IMR-90 (cell line): ENCODE data around the gene KCNMA1. TPM values are rescaled to one million over a fixed set of nuclear protein-coding genes. Genes with fewer than 3 reads are reported as not detected.

Source experiments
- ATAC-seq: fragments of 200-7000 bp; cut with Tn5 transposase; 2 replicates; pipeline ENCODE4 v1.9.1; 2020; ENCODE audit warnings: low read depth, mild to moderate bottlenecking, moderate library complexity
- BruUV-seq: library from RNA; stranded (reverse); fragments of 400-500 nt; replicated peaks from 2 replicates; lab custom pipeline; 2021; lab: Mats Ljungman, UMichigan
- CTCF ChIA-PET: fragments of 300-600 bp; formaldehyde crosslinking; extraction: SDS; loops from one replicate; lab custom pipeline; 2021; ENCODE audit warnings: antibody characterized with exemption; lab: Yijun Ruan, JAX
- POLR2A ChIA-PET: fragments of 300-600 bp; sonication (Branson Sonifier 250); formaldehyde crosslinking; loops from one replicate; lab custom pipeline; 2022; ENCODE audit warnings: antibody characterized with exemption; ENCODE audit not compliant: unreplicated experiment; lab: Charles Lee
- DNase-seq: peaks from one replicate; pipeline ENCODE4 v3.0.0; 2013
- H2AFZ ChIP-seq: replicated peaks from 2 replicates; pipeline ENCODE3; 2013; ENCODE audit warnings: low read length, mild to moderate bottlenecking; ENCODE audit not compliant: poor library complexity
- H2AK5ac ChIP-seq: 2 replicates; pipeline ENCODE4 v1.6.1; 2013; ENCODE audit warnings: low read depth, low read length, inconsistent platforms
- H2AK9ac ChIP-seq: replicated peaks from 2 replicates; pipeline ENCODE3; 2013; ENCODE audit warnings: mild to moderate bottlenecking, low read depth, low read length, moderate library complexity; ENCODE audit not compliant: poor library complexity
- H2BK120ac ChIP-seq: 2 replicates; pipeline ENCODE4 v1.6.1; 2013; ENCODE audit warnings: low read depth, low read length, inconsistent platforms
- H2BK15ac ChIP-seq: 3 replicates; pipeline ENCODE4 v1.6.1; 2013; ENCODE audit warnings: low read depth, low read length, inconsistent platforms
- H2BK20ac ChIP-seq: 2 replicates; pipeline ENCODE4 v1.6.1; 2013; ENCODE audit warnings: low read depth, mild to moderate bottlenecking, inconsistent platforms, low read length, moderate library complexity
- H2BK5ac ChIP-seq: 2 replicates; pipeline ENCODE4 v1.6.1; 2013; ENCODE audit warnings: mild to moderate bottlenecking, low read depth, low read length, inconsistent platforms; ENCODE audit not compliant: poor library complexity, severe bottlenecking
- H3K14ac ChIP-seq: replicated peaks from 2 replicates; pipeline ENCODE4 v1.6.1; 2013; ENCODE audit warnings: low read depth, low read length, inconsistent platforms
- H3K18ac ChIP-seq: 2 replicates; pipeline ENCODE4 v1.6.1; 2013; ENCODE audit warnings: low read depth, low read length, control low read depth
- H3K23ac ChIP-seq: 2 replicates; pipeline ENCODE4 v1.6.1; 2013; ENCODE audit warnings: low read depth, low read length, inconsistent platforms
- H3K27ac ChIP-seq: 2 replicates; pipeline ENCODE4 v1.5.1; 2013; ENCODE audit warnings: mild to moderate bottlenecking, control low read depth, low read length; ENCODE audit not compliant: insufficient read depth
- H3K27me3 ChIP-seq: 2 replicates; pipeline ENCODE4 v1.6.1; 2013; ENCODE audit warnings: low read length; ENCODE audit not compliant: control insufficient read depth, insufficient read depth
- H3K36me3 ChIP-seq: 2 replicates; pipeline ENCODE4 v1.6.1; 2013; ENCODE audit warnings: low read length, mixed read lengths; ENCODE audit not compliant: control insufficient read depth, insufficient read depth
- H3K4ac ChIP-seq: 2 replicates; pipeline ENCODE4 v1.6.1; 2013; ENCODE audit warnings: low read depth, low read length, inconsistent platforms
- H3K4me1 ChIP-seq: 2 replicates; pipeline ENCODE4 v1.6.1; 2013; ENCODE audit warnings: low read length, mixed read lengths; ENCODE audit not compliant: control insufficient read depth, insufficient read depth
- H3K4me2 ChIP-seq: 2 replicates; pipeline ENCODE4 v1.6.1; 2013; ENCODE audit warnings: low read depth, mild to moderate bottlenecking, control low read depth, low read length, moderate library complexity
- H3K4me3 ChIP-seq: 2 replicates; pipeline ENCODE4 v1.5.1; 2013; ENCODE audit warnings: low read depth, mild to moderate bottlenecking, control low read depth, low read length, moderate library complexity; ENCODE audit not compliant: insufficient read depth
- H3K56ac ChIP-seq: 2 replicates; pipeline ENCODE4 v1.6.1; 2013; ENCODE audit warnings: low read length, inconsistent platforms; ENCODE audit not compliant: insufficient read depth; ENCODE audit errors: extremely low read depth
- H3K79me1 ChIP-seq, 2 experiments: 2 replicates each; pipeline ENCODE4 v1.6.1; 2013; ENCODE audit warnings: low read length in 2 of 2, inconsistent platforms in 1 of 2, low read depth in 1 of 2
- H3K9ac ChIP-seq: 2 replicates; pipeline ENCODE4 v1.6.1; 2013; ENCODE audit warnings: low read depth, low read length, control low read depth
- H3K9me1 ChIP-seq: 2 replicates; pipeline ENCODE4 v1.6.1; 2013; ENCODE audit warnings: low read length, inconsistent platforms; ENCODE audit not compliant: insufficient read depth
- H3K9me3 ChIP-seq: 2 replicates; pipeline ENCODE4 v1.6.1; 2013; ENCODE audit warnings: low read length; ENCODE audit not compliant: control insufficient read depth, insufficient read depth
- H4K20me1 ChIP-seq: 2 replicates; pipeline ENCODE4 v1.6.1; 2013; ENCODE audit warnings: low read length, inconsistent platforms; ENCODE audit not compliant: insufficient read depth
- H4K5ac ChIP-seq: 2 replicates; pipeline ENCODE4 v1.6.1; 2013; ENCODE audit warnings: mild to moderate bottlenecking, low read depth, low read length, control low read depth
- H4K8ac ChIP-seq, 2 experiments: 2 replicates each; pipeline ENCODE4 v1.6.1; 2013; ENCODE audit warnings: low read depth in 2 of 2, low read length in 2 of 2, control low read depth in 1 of 2, inconsistent platforms in 1 of 2
- H4K91ac ChIP-seq: 2 replicates; pipeline ENCODE4 v1.6.1; 2013; ENCODE audit warnings: low read depth, low read length, inconsistent platforms; ENCODE audit not compliant: insufficient read depth
- FOS ChIP-seq: fragments of 150-350 bp; IDR thresholded peaks from 2 replicates; pipeline ENCODE4 v1.6.1; 2016; ENCODE audit warnings: low read depth, low read length
- MAFK ChIP-seq: IDR thresholded peaks from 2 replicates; pipeline ENCODE4 v1.6.1; 2012; ENCODE audit warnings: low read depth, low read length, improper control_type of control experiment
- MAZ ChIP-seq: IDR thresholded peaks from 2 replicates; pipeline ENCODE4 v1.6.1; 2012; ENCODE audit warnings: low read depth, mild to moderate bottlenecking, low read length, improper control_type of control experiment, moderate library complexity, borderline replicate concordance
- MXI1 ChIP-seq: IDR thresholded peaks from 2 replicates; pipeline ENCODE4 v1.6.1; 2012; ENCODE audit warnings: low read depth, mild to moderate bottlenecking, low read length, moderate library complexity, borderline replicate concordance
- NFE2L2 ChIP-seq: fragments of 150-350 bp; IDR thresholded peaks from 2 replicates; pipeline ENCODE4 v1.6.1; 2016; ENCODE audit warnings: low read depth, mild to moderate bottlenecking, low read length
- RAD21 ChIP-seq: IDR thresholded peaks from 2 replicates; pipeline ENCODE4 v1.6.1; 2012; ENCODE audit warnings: low read length, improper control_type of control experiment
- RCOR1 ChIP-seq: IDR thresholded peaks from 2 replicates; pipeline ENCODE4 v1.6.1; 2012; ENCODE audit warnings: mild to moderate bottlenecking, low read length, improper control_type of control experiment; ENCODE audit not compliant: insufficient replicate concordance
- WGBS, 2 experiments: methylation state at CpG; one replicate each; pipeline versions ENCODE4 v1.1.5 to v1.1.7; 2013; ENCODE audit warnings: missing lambda C conversion rate in 2 of 2; ENCODE audit not compliant: insufficient read length in 1 of 2; ENCODE audit errors: extremely low coverage in 2 of 2; 5-methylcytosine and 5-hydroxymethylcytosine counted together
- dilution Hi-C: fragments of 300-500 bp; cut with HindIII; formaldehyde crosslinking; loops from one replicate; pipeline ENCODE4 v1.14.3; 2018; ENCODE audit warnings: low sequenced_read_pairs; ENCODE audit not compliant: unreplicated experiment
- in situ Hi-C: fragments of 300-500 bp; cut with MboI; formaldehyde crosslinking; loops from 3 replicates; pipeline ENCODE4 v1.14.3; 2019; ENCODE audit warnings: low sequenced_read_pairs, inconsistent platforms, mixed read lengths
- intact Hi-C: fragments of 100-400 bp; cut with micrococcal nuclease; formaldehyde crosslinking; loops from 2 replicates; pipeline ENCODE4 v1.10.0; 2022
- polyA plus RNA-seq, 3 experiments: library from polyadenylated mRNA; depleted of rRNA; stranded (reverse); fragments of >200 nt; gene quantifications; 2 replicates each; pipeline ENCODE4 v1.2.3, GENCODE V29; 2012; ENCODE audit warnings: low replicate concordance in 1 of 3
- total RNA-seq: library from RNA; depleted of rRNA; stranded (reverse); fragments of >200 nt; gene quantifications from 2 replicates; pipeline ENCODE4 v1.2.3, GENCODE V29; 2012
- TF ChIP-seq, protein P1 (sequence below): conservative IDR thresholded peaks from 2 replicates; pipeline ENCODE4 v1.5.1; 2012; ENCODE audit warnings: mild to moderate bottlenecking, low read depth, low read length, improper control_type of control experiment

The KCNMA1 gene
- total and polyA plus RNA-seq, 2 of the 4 experiments (the other 2 are of a cell fraction), result 25.6 to 29.6 TPM

DNA sequence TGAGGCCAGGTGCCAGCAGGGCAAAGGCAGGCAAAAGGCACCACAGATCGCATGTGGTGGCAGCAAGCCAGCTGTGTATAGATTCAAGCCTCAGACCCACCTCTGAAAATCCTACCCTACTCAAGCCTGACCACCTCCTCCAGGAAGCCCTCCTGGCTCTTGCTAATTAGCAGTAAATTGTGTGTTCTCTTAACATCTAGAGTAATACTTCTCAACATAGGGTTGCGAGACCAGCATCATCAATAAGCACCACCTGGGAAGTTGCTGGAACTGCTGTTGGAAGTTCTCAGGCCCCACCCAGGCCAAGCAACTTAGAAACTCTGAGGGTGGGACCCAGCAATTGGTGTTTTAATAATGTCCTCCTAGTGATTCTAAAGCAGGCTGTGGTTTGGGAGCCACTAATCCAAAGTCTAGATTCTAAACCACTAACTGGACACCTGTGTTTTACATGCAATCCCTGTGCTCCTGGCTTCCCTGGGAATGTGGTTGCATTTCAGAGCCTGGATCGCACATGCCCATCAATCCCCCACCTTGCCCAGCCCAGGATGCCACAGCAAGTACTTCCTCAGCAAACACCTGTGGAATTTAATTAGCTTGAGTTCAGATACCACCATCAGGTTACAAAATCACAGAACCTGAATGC, 46.2 kb downstream of the KCNMA1 start (continued):
- TF ChIP-seq RCOR1, result no peak

DNA sequence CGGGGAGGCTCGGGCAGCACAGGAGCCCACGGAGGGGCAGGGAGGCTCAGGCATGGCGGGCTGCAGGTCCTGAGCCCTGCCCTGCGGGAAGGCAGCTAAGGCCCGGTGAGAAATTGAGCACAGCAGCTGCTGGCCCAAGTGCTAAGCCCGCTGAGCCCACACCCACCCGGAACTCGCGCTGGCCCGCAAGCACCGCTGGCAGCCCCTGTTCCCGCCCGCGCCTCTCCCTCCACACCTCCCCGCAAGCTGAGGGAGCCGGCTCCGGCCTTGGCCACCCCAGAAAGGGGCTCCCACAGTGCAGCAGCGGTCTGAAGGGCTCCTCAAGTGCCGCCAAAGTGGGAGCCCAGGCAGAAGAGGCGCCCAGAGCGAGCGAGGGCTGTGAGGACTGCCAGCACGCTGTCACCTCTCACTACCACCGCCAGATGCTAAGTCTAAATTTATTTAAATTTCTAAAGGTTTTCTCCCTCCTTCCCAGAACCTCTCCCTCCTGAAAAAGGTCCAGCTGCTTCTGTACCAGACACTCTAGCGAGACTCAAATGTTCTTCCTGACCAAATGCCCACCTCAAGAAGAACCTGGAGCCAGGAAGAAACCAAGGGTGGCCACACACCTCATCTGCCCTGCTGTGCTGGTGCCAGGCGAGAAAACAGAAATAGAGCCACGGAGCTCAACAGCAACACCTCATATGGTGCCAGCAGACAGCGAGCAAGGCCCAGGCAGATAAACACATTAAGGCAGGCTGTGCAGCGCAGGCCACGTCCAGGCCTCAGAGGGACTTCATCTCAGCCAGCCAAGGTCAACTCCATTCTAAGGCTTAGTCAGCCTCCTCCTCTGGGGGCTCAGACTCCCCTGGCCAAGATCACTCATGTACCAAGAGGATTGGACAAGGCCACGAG, 47.0 kb downstream of the KCNMA1 start:
- H3K23ac ChIP-seq, result no peak overlapping the region
- H4K20me1 ChIP-seq, result no peaks in the 10 kb centered on the region
- dilution Hi-C loops, result no loop called here
- peak overlapping the region; percentile 14; the same call in 1 of the 2 replicates for H2BK120ac ChIP-seq
- H3K56ac ChIP-seq, result no peak overlapping the region
- H4K8ac ChIP-seq, result peak overlapping the region in 1 of 2 experiments; percentile 28; a peak in 1 of 4 replicates
- H3K27me3 ChIP-seq, result no peaks in the 10 kb centered on the region
- TF ChIP-seq NFE2L2 (no peak), RCOR1 (no peak), RAD21 (no peak), MAZ (no peak), MAFK (no peak), FOS (no peak), MXI1 (no peak)
- TF ChIP-seq, protein P1, sequence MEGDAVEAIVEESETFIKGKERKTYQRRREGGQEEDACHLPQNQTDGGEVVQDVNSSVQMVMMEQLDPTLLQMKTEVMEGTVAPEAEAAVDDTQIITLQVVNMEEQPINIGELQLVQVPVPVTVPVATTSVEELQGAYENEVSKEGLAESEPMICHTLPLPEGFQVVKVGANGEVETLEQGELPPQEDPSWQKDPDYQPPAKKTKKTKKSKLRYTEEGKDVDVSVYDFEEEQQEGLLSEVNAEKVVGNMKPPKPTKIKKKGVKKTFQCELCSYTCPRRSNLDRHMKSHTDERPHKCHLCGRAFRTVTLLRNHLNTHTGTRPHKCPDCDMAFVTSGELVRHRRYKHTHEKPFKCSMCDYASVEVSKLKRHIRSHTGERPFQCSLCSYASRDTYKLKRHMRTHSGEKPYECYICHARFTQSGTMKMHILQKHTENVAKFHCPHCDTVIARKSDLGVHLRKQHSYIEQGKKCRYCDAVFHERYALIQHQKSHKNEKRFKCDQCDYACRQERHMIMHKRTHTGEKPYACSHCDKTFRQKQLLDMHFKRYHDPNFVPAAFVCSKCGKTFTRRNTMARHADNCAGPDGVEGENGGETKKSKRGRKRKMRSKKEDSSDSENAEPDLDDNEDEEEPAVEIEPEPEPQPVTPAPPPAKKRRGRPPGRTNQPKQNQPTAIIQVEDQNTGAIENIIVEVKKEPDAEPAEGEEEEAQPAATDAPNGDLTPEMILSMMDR, result no peak
- no peak for DNase-seq
- peak overlapping the region; percentile 22; the same call in 2 of the 3 replicates for H2BK15ac ChIP-seq
- no peak overlapping the region for H4K5ac ChIP-seq
- peak overlapping the region; percentile 10; the same call in 1 of the 2 replicates for H3K14ac ChIP-seq
- peak overlapping the region; percentile 28; the same call in 1 of the 2 replicates for H4K91ac ChIP-seq
- POLR2A ChIA-PET, result no interaction called here
- H3K79me1 ChIP-seq, result peaks cover 18 to 48% of the 10 kb centered on the region in 2 experiments; a peak in 3 of 4 replicates
- no peak overlapping the region for H3K27ac ChIP-seq
- CTCF ChIA-PET, result no interaction called here
- peak overlapping the region; percentile 36 for H2AK5ac ChIP-seq
- H3K4me3 ChIP-seq, result no peak overlapping the region
- no peak overlapping the region for H2AK9ac ChIP-seq
- no peaks in the 10 kb centered on the region for H3K36me3 ChIP-seq
- peaks cover 19% of the 10 kb centered on the region for H3K4me1 ChIP-seq
- intact Hi-C loops, result no loop called here
- H2BK5ac ChIP-seq, result no peak overlapping the region
- H3K9me1 ChIP-seq, result peaks cover 36% of the 10 kb centered on the region
- in situ Hi-C loops, result no loop called here
- peak overlapping the region; percentile 47 for H3K4ac ChIP-seq
- peak overlapping the region; percentile 45 for H2BK20ac ChIP-seq
- no peak for ATAC-seq
- no TSS peak for BruUV-seq
- 99% methylated on average over 8 of the region's 32 CpGs; no CpG with 5 or more reads in 1 of the 2 experiments for WGBS, 2 experiments
- no peaks in the 10 kb centered on the region for H3K9me3 ChIP-seq
- no peak overlapping the region for H3K4me2 ChIP-seq
- H2AFZ ChIP-seq, result no peak overlapping the region
- H3K18ac ChIP-seq, result no peak overlapping the region; the same call in 1 of the 2 replicates
- H3K9ac ChIP-seq, result no peak overlapping the region
